Measurements from ENCODE around the gene ZNF148. TPM values are rescaled to one million over a fixed set of nuclear protein-coding genes. Genes with fewer than 3 reads are reported as not detected.

The ZNF148 gene
- total RNA-seq, 1 donor from 2014 or later = 16.5 TPM

DNA sequence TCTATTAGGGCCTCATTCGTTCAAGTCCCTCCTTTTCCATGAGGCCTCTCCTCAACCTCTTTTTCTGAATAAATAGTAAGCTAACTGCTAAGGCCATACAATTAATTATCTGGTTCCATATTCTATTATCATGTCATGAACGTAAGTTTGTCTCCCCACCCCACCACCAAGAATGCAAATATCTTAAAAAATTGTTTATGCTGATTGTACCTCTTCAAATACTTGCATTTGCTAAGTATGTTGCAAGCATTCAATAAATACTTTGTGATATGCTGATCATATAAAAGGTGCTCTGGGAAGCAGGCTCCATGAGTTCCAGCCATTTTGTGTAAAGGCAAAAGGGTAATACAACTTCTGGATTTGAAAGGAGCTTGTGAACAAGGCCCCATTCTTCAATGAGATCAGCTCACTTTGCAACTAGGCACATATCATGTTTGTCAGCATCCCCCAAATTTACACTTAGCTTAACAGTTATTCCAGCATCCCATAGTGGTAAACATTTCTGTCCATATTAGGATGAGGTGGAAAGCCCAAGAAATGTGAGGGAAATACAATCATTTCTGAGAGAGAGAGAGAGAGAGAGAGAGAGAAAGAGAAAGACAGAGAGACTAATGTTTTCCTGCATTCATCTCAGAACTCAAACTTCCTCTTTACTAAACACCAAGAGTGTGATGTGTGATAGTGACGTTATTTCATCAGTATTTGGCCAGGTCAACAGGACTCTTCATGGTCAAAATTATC, 195.8 kb downstream of the ZNF148 start:
- Histone ChIP-seq H3K4me1 (no peaks in the 10 kb centered on the region), H3K27ac (no peak overlapping the region), H3K9me3 (no peaks in the 10 kb centered on the region), H3K27me3 (no peaks in the 10 kb centered on the region), H3K4me3 (no peak overlapping the region), H3K36me3 (no peaks in the 10 kb centered on the region)
- intact Hi-C loops (cut with DNase I) = no loop called here
- DNase-seq (ENCODE audit: extremely low spot score in 2 of 2) = no peak
- TF ChIP-seq, protein P1, sequence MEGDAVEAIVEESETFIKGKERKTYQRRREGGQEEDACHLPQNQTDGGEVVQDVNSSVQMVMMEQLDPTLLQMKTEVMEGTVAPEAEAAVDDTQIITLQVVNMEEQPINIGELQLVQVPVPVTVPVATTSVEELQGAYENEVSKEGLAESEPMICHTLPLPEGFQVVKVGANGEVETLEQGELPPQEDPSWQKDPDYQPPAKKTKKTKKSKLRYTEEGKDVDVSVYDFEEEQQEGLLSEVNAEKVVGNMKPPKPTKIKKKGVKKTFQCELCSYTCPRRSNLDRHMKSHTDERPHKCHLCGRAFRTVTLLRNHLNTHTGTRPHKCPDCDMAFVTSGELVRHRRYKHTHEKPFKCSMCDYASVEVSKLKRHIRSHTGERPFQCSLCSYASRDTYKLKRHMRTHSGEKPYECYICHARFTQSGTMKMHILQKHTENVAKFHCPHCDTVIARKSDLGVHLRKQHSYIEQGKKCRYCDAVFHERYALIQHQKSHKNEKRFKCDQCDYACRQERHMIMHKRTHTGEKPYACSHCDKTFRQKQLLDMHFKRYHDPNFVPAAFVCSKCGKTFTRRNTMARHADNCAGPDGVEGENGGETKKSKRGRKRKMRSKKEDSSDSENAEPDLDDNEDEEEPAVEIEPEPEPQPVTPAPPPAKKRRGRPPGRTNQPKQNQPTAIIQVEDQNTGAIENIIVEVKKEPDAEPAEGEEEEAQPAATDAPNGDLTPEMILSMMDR (IDR thresholded peaks at IDR 0.05) = no peak
- TF ChIP-seq POLR2A (IDR thresholded peaks at IDR 0.05) = no peak
- TF ChIP-seq POLR2AphosphoS5 (IDR thresholded peaks at IDR 0.05; ENCODE audit: insufficient read depth in 1 of 2, low read depth in 1 of 2) = no peak

- Histone ChIP-seq H3K9me3 (no peaks in the 10 kb centered on the region), H3K4me1 (no peaks in the 10 kb centered on the region), H3K4me3 (no peak overlapping the region), H3K27ac (no peak overlapping the region), H3K36me3 (no peaks in the 10 kb centered on the region), H3K27me3 (no peaks in the 10 kb centered on the region)
- TF ChIP-seq, protein P1 (IDR thresholded peaks at IDR 0.05) = no peak
- TF ChIP-seq POLR2A (IDR thresholded peaks at IDR 0.05) = no peak
- no peak for TF ChIP-seq POLR2AphosphoS5 (IDR thresholded peaks at IDR 0.05; ENCODE audit: insufficient read depth in 1 of 2, low read depth in 1 of 2)
- intact Hi-C loops (cut with DNase I) = no loop called here
- no peak for DNase-seq (ENCODE audit: extremely low spot score in 2 of 2)
These were observed 197.4 kb downstream of the ZNF148 start for GRCh38 chr3:125177746-125178145.

Small RNA genes within 50 kb of the gene (small RNA-seq; reads per million reads assigned to genes)
- not detected for gene RNU6-232P

Other genes with a start within 250 kb of the ZNF148 start
- 6.1 TPM for gene SLC12A8, start 162.6 kb downstream of the ZNF148 start, total RNA-seq
- gene SNX4, start 144.9 kb upstream of the ZNF148 start, total RNA-seq = 27.5 TPM
- gene OSBPL11, start 220.2 kb upstream of the ZNF148 start, total RNA-seq = 12.3 TPM